SK-N-SH (cell line): ENCODE results near the gene S1PR2. TPM values are rescaled to one million over a fixed set of nuclear protein-coding genes. Genes with fewer than 3 reads are reported as not detected.
"Not testable (repeated sequence)": the region's sequence is repeated elsewhere in the genome, so short reads cannot be mapped to it uniquely, and the experiment has no call there.

ENCODE experiments used
- CTCF ChIA-PET: fragments of 300-600, 350-600 bp; formaldehyde crosslinking; extraction: SDS; loops from one replicate; lab custom pipeline; 2021; lab: Yijun Ruan, JAX
- POLR2A ChIA-PET: fragments of 350-600 bp; sonication (Branson Sonifier 250); formaldehyde crosslinking; extraction: SDS; loops from one replicate; lab custom pipeline; 2020; ENCODE audit warnings: antibody characterized with exemption, inconsistent platforms; lab: Yijun Ruan, JAX
- DNase-seq: peaks from one replicate; pipeline ENCODE4 v3.0.0; 2012
- H2AFZ ChIP-seq: fragments of 200-600 bp; sonication (generic); 2 replicates; pipeline ENCODE4 v1.8.1; 2016; ENCODE audit warnings: antibody characterized with exemption, mild to moderate bottlenecking, low read depth
- H3F3A ChIP-seq: fragments of 200-600 bp; sonication (generic); replicated peaks from 2 replicates; pipeline ENCODE3; 2016; ENCODE audit warnings: antibody characterized with exemption, mild to moderate bottlenecking; ENCODE audit not compliant: insufficient read depth
- H3K27ac ChIP-seq, 2 experiments: fragments of 200-500 bp in 1 of 2; fragments of 200-600 bp in 1 of 2; sonication (Bioruptor generic) in 1 of 2; sonication (generic), shearing (Covaris generic) in 1 of 2; 2 replicates each; pipeline versions ENCODE4 v1.5.1 to v1.6.1; 2014 to 2016; ENCODE audit warnings: low read depth in 2 of 2, inconsistent platforms in 1 of 2, low read length in 1 of 2, mild to moderate bottlenecking in 1 of 2, mixed read lengths in 1 of 2
- H3K27me3 ChIP-seq: fragments of 200-600 bp; sonication (generic), shearing (Covaris generic); 2 replicates; pipeline ENCODE4 v1.6.1; 2016; ENCODE audit warnings: mixed run types; ENCODE audit not compliant: insufficient read depth
- H3K36me3 ChIP-seq, 2 experiments: fragments of 200-500 bp in 1 of 2; fragments of 200-600 bp in 1 of 2; sonication (Bioruptor generic) in 1 of 2; sonication (generic) in 1 of 2; replicated peaks in 1 of 2; 2 replicates each; pipeline versions ENCODE3 to v1.5.1; 2014 to 2016; ENCODE audit warnings: low read length in 1 of 2, mild to moderate bottlenecking in 1 of 2; ENCODE audit not compliant: insufficient read depth in 2 of 2, control insufficient read depth in 1 of 2
- H3K4me1 ChIP-seq, 2 experiments: fragments of 200-500 bp in 1 of 2; fragments of 200-600 bp in 1 of 2; sonication (Bioruptor generic) in 1 of 2; sonication (generic), shearing (Covaris generic) in 1 of 2; 2 replicates each; pipeline versions ENCODE4 v1.5.1 to v1.6.1; 2014 to 2016; ENCODE audit warnings: low read depth in 1 of 2, low read length in 1 of 2, mixed run types in 1 of 2; ENCODE audit not compliant: insufficient read depth in 2 of 2, control insufficient read depth in 1 of 2
- H3K4me2 ChIP-seq: fragments of 200-600 bp; sonication (generic), shearing (Covaris generic); 2 replicates; pipeline ENCODE4 v1.6.1; 2017; ENCODE audit warnings: mixed run types
- H3K4me3 ChIP-seq, 2 experiments: fragments of 200-500 bp in 1 of 2; fragments of 200-600 bp in 1 of 2; sonication (Bioruptor generic) in 1 of 2; sonication (generic), shearing (Covaris generic) in 1 of 2; 2 replicates each; pipeline versions ENCODE4 v1.5.1 to v1.8.1; 2014 to 2016; ENCODE audit warnings: low read depth in 2 of 2, inconsistent platforms in 1 of 2, low read length in 1 of 2, mild to moderate bottlenecking in 1 of 2, mixed read lengths in 1 of 2, moderate library complexity in 1 of 2
- H3K79me2 ChIP-seq: fragments of 200-600 bp; sonication (generic); 2 replicates; pipeline ENCODE4 v1.8.1; 2017; ENCODE audit warnings: mild to moderate bottlenecking; ENCODE audit not compliant: insufficient read depth
- H3K9ac ChIP-seq: fragments of 200-600 bp; sonication (generic); 2 replicates; pipeline ENCODE4 v1.6.1; 2017; ENCODE audit warnings: mixed run types
- H3K9me2 ChIP-seq: fragments of 200-600 bp; sonication (generic); 2 replicates; pipeline ENCODE4 v1.6.1; 2017; ENCODE audit warnings: mixed run types
- H3K9me3 ChIP-seq: fragments of 200-600 bp; sonication (generic); 2 replicates; pipeline ENCODE4 v1.6.1; 2017; ENCODE audit warnings: mixed run types, mild to moderate bottlenecking, moderate library complexity
- H4K20me1 ChIP-seq: fragments of 200-600 bp; sonication (generic); 2 replicates; pipeline ENCODE4 v1.6.1; 2017; ENCODE audit warnings: mild to moderate bottlenecking, mixed run types; ENCODE audit not compliant: insufficient read depth
- FOXJ3 ChIP-seq: sonication (generic); formaldehyde crosslinking; IDR thresholded peaks from 2 replicates; pipeline ENCODE4 v1.5.1; 2020; ENCODE audit warnings: mild to moderate bottlenecking, missing genetic modification reagents
- GABPA ChIP-seq: IDR thresholded peaks from 2 replicates; pipeline ENCODE4 v1.4.0; 2012; ENCODE audit warnings: low read depth, mild to moderate bottlenecking
- GATA2 ChIP-seq: sonication (generic); formaldehyde crosslinking; IDR thresholded peaks from 2 replicates; pipeline ENCODE4 v1.5.0; 2020; ENCODE audit warnings: mild to moderate bottlenecking, missing genetic modification reagents
- JUND ChIP-seq: IDR thresholded peaks from 2 replicates; pipeline ENCODE4 v1.4.0; 2012
- PBX3 ChIP-seq: IDR thresholded peaks from 2 replicates; pipeline ENCODE4; 2012
- POLR2AphosphoS5 ChIP-seq: IDR thresholded peaks from 2 replicates; pipeline ENCODE4 v1.6.1; 2012; ENCODE audit warnings: low read depth, low read length
- REST ChIP-seq: IDR thresholded peaks from 2 replicates; pipeline ENCODE4 v1.6.1; 2012; ENCODE audit warnings: mild to moderate bottlenecking, low read depth, low read length, moderate library complexity
- RFX5 ChIP-seq: IDR thresholded peaks from 2 replicates; pipeline ENCODE4 v1.6.1; 2012; ENCODE audit warnings: mild to moderate bottlenecking, improper control_type of control experiment, low read length
- SIN3A ChIP-seq: IDR thresholded peaks from 2 replicates; pipeline ENCODE4 v1.6.1; 2012; ENCODE audit warnings: low read depth, mild to moderate bottlenecking, low read length, moderate library complexity, borderline replicate concordance
- SMC3 ChIP-seq: IDR thresholded peaks from 2 replicates; pipeline ENCODE4 v1.6.1; 2012; ENCODE audit warnings: low read depth, low read length, improper control_type of control experiment
- TAF1 ChIP-seq: IDR thresholded peaks from 2 replicates; pipeline ENCODE4 v1.6.1; 2012; ENCODE audit warnings: low read depth, mild to moderate bottlenecking, low read length, moderate library complexity, borderline replicate concordance
- TCF12 ChIP-seq: IDR thresholded peaks from 2 replicates; pipeline ENCODE4 v1.4.0; 2012
- USF2 ChIP-seq: fragments of 150-350 bp; IDR thresholded peaks from 2 replicates; pipeline ENCODE4 v1.6.1; 2017; ENCODE audit warnings: antibody characterized with exemption, low read length, low read depth, borderline replicate concordance
- YY1 ChIP-seq: IDR thresholded peaks from 2 replicates; pipeline ENCODE4 v1.4.0; 2012; ENCODE audit warnings: low read depth, mild to moderate bottlenecking
- ZBTB33 ChIP-seq: IDR thresholded peaks from 2 replicates; pipeline ENCODE4 v1.4.0; 2012; ENCODE audit warnings: low read depth, borderline replicate concordance
- WGBS: methylation state at CpG from one replicate; pipeline ENCODE4 v1.1.6; 2017; ENCODE audit warnings: low lambda C conversion rate; 5-methylcytosine and 5-hydroxymethylcytosine counted together
- polyA plus RNA-seq, 3 experiments: library from polyadenylated mRNA; depleted of rRNA; stranded (reverse); fragments of >200 nt; gene quantifications; 2 replicates each; pipeline ENCODE4 v1.2.3, GENCODE V29; 2012

S1PR2 gene
- polyA plus RNA-seq, 1 of the 3 experiments (the other 2 are of a cell fraction), result 3.6 TPM

GRCh38 chr19:10235409-10235808 is 4.3 kb upstream of the S1PR2 start:
- CTCF ChIA-PET, result interaction anchor here (1.2 to 5.1 kb wide), 2 partner anchors 8 to 15 kb away, joined by 4 to 31 read pairs; no protein-coding TSS in a partner anchor
- H2AFZ ChIP-seq, H3K9me2 ChIP-seq, DNase-seq, H4K20me1 ChIP-seq, H3K79me2 ChIP-seq, H3K4me2 ChIP-seq, POLR2A ChIA-PET, H3F3A ChIP-seq, H3K4me1 ChIP-seq, H3K9me3 ChIP-seq, H3K4me3 ChIP-seq, H3K27me3 ChIP-seq, H3K27ac ChIP-seq, H3K9ac ChIP-seq, H3K36me3 ChIP-seq: not testable (repeated sequence)
- WGBS, result 95% methylated on average over 7 of the region's 7 CpGs

GRCh38 chr19:10235003-10235402 is 3.9 kb upstream of the S1PR2 start:
- WGBS, result 81% methylated on average over 4 of the region's 4 CpGs
- CTCF ChIA-PET, result interaction anchor here (5.1 kb wide), 1 partner anchor 15 kb away, joined by 31 read pairs; no protein-coding TSS in a partner anchor
- H3F3A ChIP-seq, result peaks cover 4% of the 10 kb centered on the region
- TF ChIP-seq ZBTB33, result no peak
- no peak for TF ChIP-seq FOXJ3 (CRISPR knock-in tag)
- no peak for TF ChIP-seq YY1
- no peak for TF ChIP-seq SIN3A
- TF ChIP-seq GATA2 (CRISPR knock-in tag), result no peak
- no peak for TF ChIP-seq RFX5
- TF ChIP-seq TCF12, result no peak
- TF ChIP-seq PBX3, result no peak
- no peak for TF ChIP-seq TAF1
- no peak for TF ChIP-seq GABPA
- no peak for TF ChIP-seq JUND
- TF ChIP-seq USF2, result no peak
- TF ChIP-seq POLR2AphosphoS5, result no peak
- no peak for TF ChIP-seq SMC3
- TF ChIP-seq REST, result no peak
- no peaks in the 10 kb centered on the region for H3K27me3 ChIP-seq
- POLR2A ChIA-PET, result no interaction called here
- no peaks in the 10 kb centered on the region for H3K9me2 ChIP-seq
- no peak overlapping the region for H3K4me3 ChIP-seq
- no peaks in the 10 kb centered on the region for H3K9me3 ChIP-seq
- peaks cover 0 to 6% of the 10 kb centered on the region in 2 experiments; a peak in 1 of 4 replicates for H3K4me1 ChIP-seq
- no peak overlapping the region for H3K4me2 ChIP-seq
- H2AFZ ChIP-seq, result no peak overlapping the region
- DNase-seq, result no peak
- H4K20me1 ChIP-seq, result no peaks in the 10 kb centered on the region
- H3K79me2 ChIP-seq, result peaks cover 4% of the 10 kb centered on the region; the same call in 1 of the 2 replicates
- H3K27ac ChIP-seq, result no peak overlapping the region
- no peak overlapping the region for H3K9ac ChIP-seq
- no peaks in the 10 kb centered on the region for H3K36me3 ChIP-seq
